ENCODE results near the gene C15orf39.

C15orf39 gene

GRCh38 chr15:75195122-75195765 lies 6.4 kb upstream of the C15orf39 start:
- TF ChIP-seq CTCF (IDR thresholded peaks at IDR 0.05) = no peak

- TF ChIP-seq CTCF (IDR thresholded peaks at IDR 0.05) = no peak
These were observed 5.9 kb upstream of the C15orf39 start for GRCh38 chr15:75195766-75196241.

GRCh38 chr15:75197062-75197630 lies 4.5 kb upstream of the C15orf39 start:
- TF ChIP-seq CTCF (IDR thresholded peaks at IDR 0.05) = no peak

- no peak for TF ChIP-seq CTCF (IDR thresholded peaks at IDR 0.05)
These were observed 2.9 kb upstream of the C15orf39 start for GRCh38 chr15:75198560-75199356.

GRCh38 chr15:75199357-75199940 lies 2.2 kb upstream of the C15orf39 start:
- no peak for TF ChIP-seq CTCF (IDR thresholded peaks at IDR 0.05)

GRCh38 chr15:75200391-75200764 lies 1.3 kb upstream of the C15orf39 start:
- TF ChIP-seq CTCF (IDR thresholded peaks at IDR 0.05) = no peak

- TF ChIP-seq CTCF (IDR thresholded peaks at IDR 0.05) = no peak
These were observed 692 bp upstream of the C15orf39 start for GRCh38 chr15:75200765-75201615.
